Stimulated activated effector memory CD8-positive, alpha-beta T cell treated with anti-CD3 and anti-CD28 coated beads, Interleukin-12 subunit alpha, Interleukin-12 subunit beta, amount 100 ng/mL, for 72 hours (primary cell): Measurements from ENCODE around the gene SCAMP3.
A peak's percentile ranks its signal among the peaks of the same experiment; 100 is the strongest.

Source experiments
- ATAC-seq: fragments of 150-1000 bp; cut with Tn5 transposase; 2 replicates; pipeline ENCODE4 v1.10.0; 2021
- DNase-seq, 2 donors: peaks; one replicate each; pipeline ENCODE4 v3.0.0; 2021 to 2022; ENCODE audit warnings: low spot score in 2 of 2
- H3K27ac Mint-ChIP-seq: one replicate; pipeline ENCODE4 v1.8.0; 2022; ENCODE audit warnings: mild to moderate bottlenecking, mixed read lengths
- H3K36me3 Mint-ChIP-seq: one replicate; pipeline ENCODE4 v1.8.0; 2022; ENCODE audit warnings: mild to moderate bottlenecking, mixed read lengths
- H3K4me1 Mint-ChIP-seq: one replicate; pipeline ENCODE4 v1.8.0; 2022; ENCODE audit warnings: mixed read lengths
- H3K4me3 Mint-ChIP-seq: one replicate; pipeline ENCODE4 v1.8.0; 2022; ENCODE audit warnings: mild to moderate bottlenecking, mixed read lengths
- H3K9me3 Mint-ChIP-seq: one replicate; pipeline ENCODE4 v1.8.0; 2022; ENCODE audit warnings: mixed read lengths

SCAMP3 gene

DNA sequence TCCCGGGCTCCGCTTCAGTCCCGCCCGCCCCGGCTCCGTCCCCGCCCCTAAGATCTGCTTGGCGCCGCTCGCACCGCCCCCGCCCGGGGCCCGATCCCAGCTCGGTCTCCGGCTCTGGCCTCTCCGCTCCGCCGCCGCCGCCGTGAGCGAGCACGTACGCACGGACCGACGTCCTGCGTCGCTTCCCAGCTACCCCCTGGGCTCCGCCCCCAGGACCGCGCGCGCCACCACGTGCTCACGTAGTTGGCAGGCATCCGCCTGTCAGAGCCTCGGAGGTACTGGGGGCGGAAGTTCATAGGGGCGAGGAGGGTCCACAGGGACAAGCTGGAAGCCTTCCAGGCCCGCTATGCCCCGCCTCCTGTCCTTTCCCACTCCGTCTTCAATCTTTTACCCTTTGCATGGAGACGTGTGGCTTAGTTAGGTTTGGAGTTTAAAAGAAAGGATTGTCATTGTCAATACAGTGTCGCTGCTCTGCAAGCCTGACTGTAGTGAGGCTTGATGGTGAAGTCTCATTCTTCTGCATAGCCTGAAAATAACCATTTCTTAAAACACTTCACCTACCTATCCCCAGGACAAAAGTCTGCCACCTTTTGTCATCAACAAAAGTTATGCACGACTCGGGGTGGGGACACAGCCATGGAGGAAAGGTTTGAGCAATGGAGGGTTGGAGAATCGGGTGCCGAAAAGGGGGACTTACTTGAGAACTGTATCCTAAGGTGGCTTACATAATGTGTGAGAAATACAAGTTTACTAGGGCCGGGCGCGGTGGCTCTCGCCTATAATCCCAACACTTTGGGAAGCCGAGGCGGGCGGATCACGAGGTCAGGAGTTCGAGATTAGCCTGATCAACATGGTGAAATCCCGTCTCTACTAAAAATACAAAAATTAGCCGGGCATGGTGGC, 11.4 kb upstream of the SCAMP3 start, which contains the start of gene CLK2:
Gene CLK2, minus strand, starts transcription at position 162 of the 903 bp plus-strand sequence. CDS start 2,527 bp downstream, outside the sequence.
- Mint-ChIP-seq H3K4me3 (peak within 1 kb of the TSS; percentile 82), H3K27ac (peak within 1 kb of the TSS; percentile 87), H3K36me3 (peaks cover 50% of the 10 kb centered on the region), H3K4me1 (peaks cover 40% of the 10 kb centered on the region), H3K9me3 (no peaks in the 10 kb centered on the region)
- peak; percentile 89 to 96 for DNase-seq
- peak; percentile 93 for ATAC-seq

DNA sequence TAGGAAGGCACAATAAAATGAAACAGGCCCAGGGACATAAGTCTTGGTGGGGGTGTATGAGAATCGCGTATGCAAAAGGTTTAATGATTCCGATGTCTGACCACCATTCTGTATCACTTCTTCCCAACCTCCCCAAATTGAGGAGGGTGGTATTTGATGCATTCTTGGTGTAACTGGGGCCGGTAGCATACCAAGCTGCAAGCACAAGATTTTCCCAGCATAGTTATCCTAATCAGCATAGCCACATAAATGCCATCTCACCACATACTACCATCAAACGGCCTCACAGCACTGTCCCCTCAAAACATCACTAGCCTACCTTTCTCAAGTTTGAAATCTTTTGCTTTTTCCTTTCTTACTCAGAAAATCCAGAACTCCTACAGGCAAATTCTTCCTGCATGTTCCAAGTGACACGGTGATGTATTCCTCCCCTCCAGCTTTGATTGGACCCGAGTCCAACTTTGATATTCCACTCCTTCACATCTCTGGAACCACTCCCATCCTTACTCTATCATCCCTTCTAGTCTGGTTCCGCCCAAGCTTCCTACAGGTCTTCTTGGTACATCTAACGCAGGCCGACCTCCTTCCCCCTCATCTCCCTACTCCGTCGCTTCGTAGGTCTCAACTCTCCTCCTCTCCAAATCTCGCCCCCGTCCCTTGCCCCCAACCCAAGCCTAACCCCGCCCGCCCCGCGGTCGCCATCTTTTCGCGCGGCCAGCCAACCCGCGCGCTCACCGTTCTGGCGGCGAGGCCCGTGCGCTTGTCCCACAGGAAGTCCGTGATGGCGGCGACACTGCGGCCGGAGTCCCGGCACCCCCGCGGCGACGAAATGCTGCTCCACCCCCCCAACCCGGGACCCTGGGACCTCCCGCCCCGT, 10.5 kb upstream of the SCAMP3 start:
- Mint-ChIP-seq H3K27ac (peak overlapping the region; percentile 87), H3K4me3 (peak overlapping the region; percentile 82), H3K36me3 (peaks cover 59% of the 10 kb centered on the region), H3K4me1 (peaks cover 35% of the 10 kb centered on the region), H3K9me3 (no peaks in the 10 kb centered on the region)
- no peak for DNase-seq
- peak; percentile 51 for ATAC-seq

DNA sequence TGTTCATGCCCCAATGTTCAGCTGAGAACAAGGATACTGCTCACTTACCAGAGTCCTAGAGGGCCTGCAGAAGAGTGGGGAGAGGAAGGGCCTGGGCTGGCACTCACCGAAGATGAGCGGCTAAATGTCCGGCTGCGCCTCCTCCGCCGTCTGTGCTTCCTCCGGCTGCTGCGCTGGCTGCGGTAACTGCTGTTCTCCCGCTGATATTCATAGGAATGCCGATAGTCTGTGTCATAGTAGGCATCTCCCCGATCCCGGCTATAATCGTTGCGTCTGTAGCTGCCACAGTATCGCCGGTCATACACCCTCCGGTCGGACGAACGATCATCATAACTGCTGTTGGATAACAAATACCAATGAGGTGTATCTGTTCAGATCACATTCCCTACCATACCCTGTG, 7.2 kb upstream of the SCAMP3 start:
- ATAC-seq (no peak), DNase-seq (no peak)
- H3K4me3 Mint-ChIP-seq, result no peak overlapping the region
- H3K36me3 Mint-ChIP-seq, result peaks cover 93% of the 10 kb centered on the region
- H3K9me3 Mint-ChIP-seq, result no peaks in the 10 kb centered on the region
- H3K4me1 Mint-ChIP-seq, result peaks cover 20% of the 10 kb centered on the region
- H3K27ac Mint-ChIP-seq, result no peak overlapping the region

DNA sequence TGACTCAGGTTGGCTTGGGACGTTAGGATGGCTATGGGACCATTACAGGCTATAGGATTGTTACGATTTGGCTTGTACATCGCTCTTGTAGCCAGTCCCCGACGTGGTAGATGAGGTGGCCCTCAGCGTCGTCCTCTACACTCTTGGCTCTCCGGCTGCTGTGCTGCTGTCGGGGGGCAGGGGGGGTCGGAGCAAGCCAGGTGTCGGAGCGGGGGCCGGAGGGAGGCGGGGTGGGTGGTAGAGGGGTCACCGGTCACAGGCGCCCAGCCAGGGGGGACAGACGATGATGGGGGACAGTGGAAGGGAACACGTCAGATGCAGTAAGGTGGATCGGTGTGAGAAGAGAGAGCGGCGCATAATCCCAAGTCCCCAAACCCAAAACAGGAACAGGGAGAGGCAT, 6.5 kb upstream of the SCAMP3 start:
- Mint-ChIP-seq H3K9me3 (no peaks in the 10 kb centered on the region), H3K27ac (no peak overlapping the region), H3K4me1 (peaks cover 18% of the 10 kb centered on the region), H3K4me3 (no peak overlapping the region), H3K36me3 (peaks cover 100% of the 10 kb centered on the region)
- ATAC-seq (no peak), DNase-seq (no peak)

DNA sequence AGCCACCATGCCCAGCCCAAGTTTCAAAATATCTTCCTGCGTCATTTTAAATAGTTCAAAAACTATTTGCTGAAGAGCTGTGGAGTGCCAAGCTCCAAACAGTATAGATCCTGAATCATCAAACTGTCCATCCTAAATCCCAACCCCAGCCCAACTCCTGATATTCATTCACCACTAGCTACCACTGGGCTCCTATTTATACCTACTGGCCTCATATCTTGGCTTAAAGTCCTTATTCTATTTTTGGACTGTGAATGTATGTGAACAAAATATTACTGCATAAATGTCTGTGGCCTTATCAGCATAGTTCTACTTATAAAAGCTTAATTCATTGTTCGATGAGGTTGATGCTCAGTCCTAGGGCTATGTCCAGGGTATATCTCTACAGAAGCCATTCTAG, 5.2 kb upstream of the SCAMP3 start:
- Mint-ChIP-seq H3K27ac (peak overlapping the region; percentile 65), H3K4me1 (peaks cover 22% of the 10 kb centered on the region), H3K36me3 (peaks cover 100% of the 10 kb centered on the region), H3K9me3 (no peaks in the 10 kb centered on the region), H3K4me3 (no peak overlapping the region)
- no peak for DNase-seq
- no peak for ATAC-seq

DNA sequence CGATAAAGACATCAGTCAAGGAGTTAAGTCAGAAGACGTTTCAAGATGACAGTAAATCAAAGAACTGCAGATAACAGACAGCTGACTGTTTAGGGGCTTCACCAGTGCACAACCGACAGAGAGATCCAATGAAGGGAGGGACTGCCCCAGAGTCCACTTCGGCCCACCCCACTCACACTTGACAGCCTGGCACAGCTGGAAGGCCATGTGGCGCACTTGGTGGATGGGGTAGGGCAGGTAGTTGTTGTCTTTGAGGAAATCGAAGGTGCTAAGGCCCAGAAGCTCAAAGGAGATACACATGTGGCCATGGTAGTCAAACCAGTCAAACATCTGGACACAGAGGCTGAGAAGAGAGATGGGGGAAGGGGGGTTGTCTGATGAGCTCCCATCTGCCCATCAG, 4.4 kb upstream of the SCAMP3 start:
- Mint-ChIP-seq H3K4me3 (no peak overlapping the region), H3K4me1 (peaks cover 31% of the 10 kb centered on the region), H3K36me3 (peaks cover 100% of the 10 kb centered on the region), H3K27ac (peak overlapping the region; percentile 36), H3K9me3 (no peaks in the 10 kb centered on the region)
- no peak for DNase-seq
- no peak for ATAC-seq

DNA sequence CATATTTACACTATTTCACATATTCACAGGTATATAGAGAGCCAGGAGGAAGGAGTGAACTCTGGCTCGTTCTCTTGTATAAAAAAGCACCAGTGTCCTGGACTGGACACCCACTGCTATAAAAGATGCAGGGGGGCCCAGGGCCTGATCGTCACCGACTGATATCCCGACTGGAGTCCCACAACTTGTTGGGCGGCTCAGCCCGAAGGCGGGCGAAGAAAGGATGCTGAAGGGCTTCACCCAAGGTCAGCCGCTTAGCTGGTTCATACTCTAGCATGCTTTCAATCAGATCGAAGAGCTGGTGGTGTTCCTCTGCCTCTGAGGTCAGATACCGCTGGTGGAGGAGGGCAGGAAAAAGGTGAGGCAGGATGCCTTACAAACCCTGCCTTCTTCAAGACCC, 907 bp upstream of the SCAMP3 start:
- ATAC-seq (no peak), DNase-seq (no peak)
- Mint-ChIP-seq H3K9me3 (no peaks in the 10 kb centered on the region), H3K4me1 (peaks cover 38% of the 10 kb centered on the region), H3K27ac (peak overlapping the region; percentile 97), H3K36me3 (peaks cover 100% of the 10 kb centered on the region), H3K4me3 (peak overlapping the region; percentile 99)

DNA sequence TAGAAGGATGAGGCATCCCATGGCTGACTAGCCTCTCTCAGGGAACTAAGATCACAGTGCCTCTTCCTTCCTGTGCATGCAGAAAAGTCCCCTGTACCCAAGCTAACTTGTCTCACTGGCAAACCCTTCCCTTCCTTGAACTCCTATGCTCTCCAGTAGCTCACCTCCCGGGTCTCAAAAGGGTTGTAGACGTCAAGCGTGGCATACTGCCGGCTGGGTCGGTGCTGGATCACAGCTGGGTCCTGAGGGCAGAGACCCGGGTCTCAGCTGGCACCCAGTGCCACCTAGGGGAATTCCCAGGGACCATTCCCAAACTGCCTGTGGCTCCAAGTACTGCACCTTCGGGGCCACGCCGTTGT, 688 bp downstream of the SCAMP3 start:
- Mint-ChIP-seq H3K27ac (peak overlapping the region; percentile 97), H3K4me1 (peaks cover 49% of the 10 kb centered on the region), H3K9me3 (no peaks in the 10 kb centered on the region), H3K4me3 (peak overlapping the region; percentile 99), H3K36me3 (peaks cover 99% of the 10 kb centered on the region)
- ATAC-seq (peak; percentile 33), DNase-seq (no peak)

DNA sequence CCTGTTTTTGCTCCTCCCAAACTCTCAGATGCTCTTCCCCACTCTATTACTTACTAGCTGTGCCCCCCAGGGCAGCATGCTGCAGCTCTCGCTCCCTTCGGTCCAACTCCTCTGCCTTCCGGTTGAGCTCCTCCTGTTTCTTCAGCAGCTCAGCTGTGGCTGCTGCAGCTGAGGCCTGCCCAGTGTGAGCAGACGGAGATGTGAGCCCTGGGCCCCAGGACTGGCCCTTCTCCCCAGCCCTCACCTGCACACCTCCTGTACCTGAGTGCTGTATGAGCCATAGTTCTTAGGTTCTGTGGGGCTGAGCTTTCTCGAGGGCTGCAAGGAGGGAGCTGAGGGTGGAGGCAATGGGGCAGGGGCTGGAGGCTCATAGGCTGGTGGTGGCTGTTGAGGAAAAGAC, 1.9 kb downstream of the SCAMP3 start:
- Mint-ChIP-seq H3K9me3 (no peaks in the 10 kb centered on the region), H3K4me3 (peak overlapping the region; percentile 99), H3K27ac (peak overlapping the region; percentile 97), H3K4me1 (peaks cover 61% of the 10 kb centered on the region), H3K36me3 (peaks cover 96% of the 10 kb centered on the region)
- no peak for ATAC-seq
- DNase-seq, result no peak

DNA sequence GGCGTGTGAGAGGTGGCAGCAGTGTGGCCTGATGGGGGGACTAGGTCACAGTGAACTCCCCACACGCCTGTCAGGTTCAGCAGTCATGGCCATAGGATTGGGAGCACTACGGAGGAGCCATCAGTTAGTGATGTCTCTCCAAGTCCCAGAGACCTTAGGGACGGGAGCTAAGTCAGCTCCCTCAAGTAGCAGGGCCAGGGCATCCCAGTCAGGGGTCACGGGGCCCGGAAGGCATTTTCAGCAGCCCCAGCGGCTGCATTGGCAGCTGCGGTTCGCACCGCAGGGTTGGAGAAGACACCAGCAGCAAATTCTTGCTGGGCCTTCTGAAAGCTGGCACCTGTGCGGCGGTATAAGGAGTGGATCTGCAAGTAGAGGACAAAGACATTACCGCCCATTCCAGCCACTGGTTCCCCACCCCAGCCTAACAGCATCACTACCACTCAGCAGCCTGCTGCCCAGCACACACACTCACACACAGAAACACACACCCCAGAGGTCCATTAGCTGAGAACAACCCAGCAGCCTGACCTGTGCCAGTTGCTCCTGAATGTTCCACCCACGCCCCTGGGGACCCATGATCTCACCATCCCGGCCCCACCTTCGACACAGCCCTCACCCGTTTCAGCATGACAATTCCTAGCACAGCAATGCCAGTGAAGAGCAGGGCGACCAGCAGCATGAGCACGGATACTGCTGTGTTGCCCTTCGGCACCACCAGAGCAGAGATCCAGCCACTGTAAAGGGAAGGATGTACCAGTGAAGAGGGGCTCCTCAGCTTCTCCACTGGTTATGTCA, 5.9 kb downstream of the SCAMP3 start:
- peak overlapping the region; percentile 78 for H3K4me3 Mint-ChIP-seq
- H3K9me3 Mint-ChIP-seq, result no peaks in the 10 kb centered on the region
- peaks cover 57% of the 10 kb centered on the region for H3K4me1 Mint-ChIP-seq
- peaks cover 55% of the 10 kb centered on the region for H3K36me3 Mint-ChIP-seq
- DNase-seq (no peak), ATAC-seq (no peak)
- peak overlapping the region; percentile 73 for H3K27ac Mint-ChIP-seq

DNA sequence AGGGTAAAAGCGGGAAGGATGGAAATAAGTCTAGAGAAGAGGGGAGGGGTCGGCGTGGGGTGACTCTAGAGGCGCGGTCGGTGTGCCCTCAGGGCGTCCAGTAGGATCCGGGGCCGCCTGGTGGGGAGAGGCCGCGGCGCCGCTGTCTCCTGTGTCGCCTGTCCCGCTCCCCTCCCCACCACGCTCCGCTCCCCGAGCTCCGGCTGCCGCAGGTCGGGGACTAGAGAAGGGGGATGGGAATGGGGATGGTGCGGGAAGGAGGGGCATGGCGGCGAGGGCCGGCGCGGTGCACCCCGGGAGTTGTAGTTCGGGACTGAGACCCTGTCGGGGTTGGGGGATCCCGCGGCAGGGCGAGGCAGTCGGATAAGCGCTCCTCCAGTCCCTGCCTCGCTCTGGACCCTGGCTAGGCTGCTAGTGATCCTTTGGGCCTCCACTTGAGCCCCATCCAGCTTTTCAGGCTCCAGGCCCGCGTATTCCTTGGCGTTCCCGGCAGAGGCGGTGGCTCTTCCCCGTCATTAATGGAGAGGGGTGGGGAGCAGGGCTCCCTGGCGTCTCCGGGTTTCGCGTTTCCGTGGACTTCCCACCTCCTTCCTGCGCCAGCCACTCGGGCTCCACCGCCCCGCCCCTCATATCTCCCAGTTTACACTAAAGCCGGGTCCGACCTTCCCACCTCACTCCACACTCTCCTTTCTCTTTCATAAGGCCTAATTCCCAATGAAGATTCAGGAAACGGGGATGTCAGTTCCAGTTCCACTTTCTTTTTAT, 6.7 kb downstream of the SCAMP3 start, which contains the start of gene ENTREP3:
Gene ENTREP3, minus strand, starts transcription at position 241 of the 765 bp plus-strand sequence. CDS start 606 bp downstream, outside the sequence.
- DNase-seq (peak; percentile 66 to 86), ATAC-seq (peak; percentile 77)
- peaks cover 51% of the 10 kb centered on the region for H3K36me3 Mint-ChIP-seq
- H3K9me3 Mint-ChIP-seq, result no peaks in the 10 kb centered on the region
- H3K4me1 Mint-ChIP-seq, result peaks cover 56% of the 10 kb centered on the region
- peak within 1 kb of the TSS; percentile 78 for H3K4me3 Mint-ChIP-seq
- H3K27ac Mint-ChIP-seq, result peak within 1 kb of the TSS; percentile 73

DNA sequence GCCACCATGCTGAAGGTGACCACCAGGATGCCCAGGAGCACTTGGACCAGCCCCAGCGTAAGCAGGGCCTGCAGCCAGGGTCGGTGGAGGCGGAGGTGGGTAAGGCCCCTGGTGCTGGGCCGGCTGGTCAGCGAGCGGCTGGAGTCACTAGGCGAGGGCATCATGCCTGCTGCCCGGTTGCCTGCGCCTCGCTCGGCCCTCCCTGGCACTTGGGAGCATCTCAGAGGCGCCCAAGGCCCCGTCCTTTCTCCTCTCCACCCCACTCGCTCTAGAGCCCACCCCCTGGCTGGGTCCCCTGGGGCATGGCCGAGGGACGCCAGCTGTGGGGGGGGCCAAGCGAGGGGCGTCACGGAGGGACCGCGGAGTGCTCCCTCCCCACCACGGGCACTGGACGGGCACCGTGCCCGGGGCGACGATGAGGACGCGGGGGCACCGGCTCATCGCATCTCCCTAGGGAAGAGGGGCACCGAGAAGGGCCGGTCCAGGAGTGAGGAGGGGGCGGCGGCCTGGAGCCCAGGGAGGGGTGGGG, 7.4 kb downstream of the SCAMP3 start:
- ATAC-seq (no peak), DNase-seq (no peak)
- Mint-ChIP-seq H3K4me1 (peaks cover 56% of the 10 kb centered on the region), H3K4me3 (peak overlapping the region; percentile 78), H3K36me3 (peaks cover 44% of the 10 kb centered on the region), H3K9me3 (no peaks in the 10 kb centered on the region), H3K27ac (peak overlapping the region; percentile 73)

DNA sequence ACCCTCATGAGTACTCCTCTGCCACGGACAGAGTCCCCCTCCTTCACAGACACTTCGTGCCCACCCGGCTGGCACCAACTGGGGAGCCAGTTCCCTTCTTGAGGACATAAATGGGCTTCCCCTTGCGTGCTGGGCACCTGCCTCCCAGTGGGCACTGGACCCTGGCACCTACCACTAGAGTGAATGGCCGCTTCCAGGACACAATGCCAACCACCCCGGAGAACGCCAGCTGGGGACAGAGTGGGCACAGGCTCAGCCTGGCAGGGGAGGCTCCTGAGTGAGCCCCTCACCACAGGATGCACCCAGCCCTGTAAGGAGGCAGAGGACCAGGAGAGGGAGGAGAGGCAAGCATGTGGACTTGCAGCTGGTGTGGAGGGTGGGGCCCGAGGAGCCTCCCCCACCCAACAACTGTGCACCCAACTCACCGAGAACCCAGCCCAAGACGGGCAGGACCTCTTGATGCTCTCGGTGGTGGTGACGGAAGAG, 7.9 kb downstream of the SCAMP3 start:
- no peaks in the 10 kb centered on the region for H3K9me3 Mint-ChIP-seq
- H3K4me1 Mint-ChIP-seq, result peaks cover 56% of the 10 kb centered on the region

DNA sequence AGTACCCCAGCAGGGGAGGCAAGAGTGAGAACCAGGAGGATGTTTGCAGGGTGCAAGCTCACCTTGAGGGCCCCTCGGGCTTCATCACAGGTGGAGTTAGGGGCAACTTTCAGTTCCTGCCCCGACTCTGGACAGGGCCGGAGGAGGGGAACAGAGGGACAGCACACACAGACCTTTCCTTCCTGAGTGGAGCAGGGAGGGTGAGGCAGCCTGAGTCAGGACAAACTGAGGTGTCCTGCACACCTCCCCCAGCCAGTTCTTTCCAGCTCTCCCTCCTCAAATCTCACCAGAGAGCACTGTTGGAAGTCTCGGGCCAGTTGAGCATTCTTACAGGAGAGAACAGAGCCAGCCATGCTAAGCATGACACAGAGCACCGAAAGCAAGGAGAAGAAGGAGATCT, 8.4 kb downstream of the SCAMP3 start:
- H3K27ac Mint-ChIP-seq, result peak overlapping the region; percentile 73
- ATAC-seq (no peak), DNase-seq (no peak)
- H3K4me3 Mint-ChIP-seq, result peak overlapping the region; percentile 78
- H3K9me3 Mint-ChIP-seq, result no peaks in the 10 kb centered on the region
- H3K4me1 Mint-ChIP-seq, result peaks cover 56% of the 10 kb centered on the region
- H3K36me3 Mint-ChIP-seq, result peaks cover 35% of the 10 kb centered on the region

More for the DNA sequence above, 7.9 kb downstream of the SCAMP3 start:
- ATAC-seq (no peak), DNase-seq (no peak)
- peak overlapping the region; percentile 78 for H3K4me3 Mint-ChIP-seq
- peaks cover 39% of the 10 kb centered on the region for H3K36me3 Mint-ChIP-seq
- H3K27ac Mint-ChIP-seq, result peak overlapping the region; percentile 73
